T-cell (primary cell): ENCODE results near the gene P3H1. TPM values are rescaled to one million over a fixed set of nuclear protein-coding genes. Genes with fewer than 3 reads are reported as not detected.

ENCODE experiments used
- ATAC-seq, 4 experiments: fragments of 200-7000 bp in 3 of 4; fragments of 150-1000 bp in 1 of 4; cut with Tn5 transposase; replicated peaks in 1 of 4; 1 replicate in 3 of 4; 2 replicates in 1 of 4; pipeline ENCODE4 v1.10.0; 2021; ENCODE audit warnings: moderate library complexity in 3 of 4, mild to moderate bottlenecking in 2 of 4, moderate number of reproducible peaks in 1 of 4
- CTCF ChIA-PET, 2 donors: fragments of 300-600 bp; sonication (Branson Sonifier 250); formaldehyde crosslinking; loops; one replicate each; lab custom pipeline; 2022; ENCODE audit warnings: antibody characterized with exemption in 2 of 2; lab: Charles Lee
- POLR2A ChIA-PET, 2 donors: fragments of 300-600 bp; sonication (Branson Sonifier 250); formaldehyde crosslinking; loops; one replicate each; lab custom pipeline; 2022; ENCODE audit warnings: antibody characterized with exemption in 2 of 2; lab: Charles Lee
- DNase-seq, 35 experiments: peaks; one replicate each; pipeline versions ENCODE4 v3.0.0 to v3.0.0-alpha.2; 2013 to 2023
- H3K27ac ChIP-seq: one replicate; pipeline ENCODE4 v1.5.1; 2013; ENCODE audit warnings: low read length
- H3K27me3 ChIP-seq, 2 experiments: replicated peaks in 1 of 2; 1 replicate in 1 of 2; 2 replicates in 1 of 2; pipeline versions ENCODE4 v1.6.1 to v1.7.0; 2013; ENCODE audit warnings: low read length in 1 of 2, mixed read lengths in 1 of 2; ENCODE audit not compliant: control insufficient read depth in 2 of 2, insufficient read depth in 2 of 2; ENCODE audit errors: extremely low read depth in 1 of 2
- H3K36me3 ChIP-seq, 2 donors: 1 replicate in 1 of 2; 2 replicates in 1 of 2; pipeline versions ENCODE4 v1.6.1 to v1.7.0; 2013; ENCODE audit warnings: low read length in 1 of 2; ENCODE audit not compliant: control insufficient read depth in 2 of 2, insufficient read depth in 1 of 2; ENCODE audit errors: extremely low read depth in 1 of 2
- H3K4me1 ChIP-seq, 2 experiments: 1 replicate in 1 of 2; 2 replicates in 1 of 2; pipeline versions ENCODE4 v1.6.1 to v1.7.0; 2013; ENCODE audit warnings: low read length in 2 of 2, mixed read lengths in 1 of 2; ENCODE audit not compliant: insufficient read depth in 2 of 2, control insufficient read depth in 1 of 2; ENCODE audit errors: extremely low read depth in 1 of 2
- H3K4me3 ChIP-seq, 2 donors: 1 replicate in 1 of 2; 2 replicates in 1 of 2; pipeline versions ENCODE4 v1.5.1 to v1.7.0; 2013; ENCODE audit warnings: mild to moderate bottlenecking in 2 of 2, low read length in 1 of 2, moderate library complexity in 1 of 2; ENCODE audit not compliant: control insufficient read depth in 1 of 2; ENCODE audit errors: extremely low read depth in 1 of 2
- H3K9me3 ChIP-seq: 2 replicates; pipeline ENCODE4 v1.7.0; 2013
- H3K27ac Mint-ChIP-seq, 2 donors: one replicate each; pipeline ENCODE4 v1.8.0; 2020 to 2021; ENCODE audit warnings: mild to moderate bottlenecking in 2 of 2, mixed read lengths in 2 of 2
- H3K27me3 Mint-ChIP-seq, 2 donors: one replicate each; pipeline ENCODE4 v1.8.0; 2021 to 2022; ENCODE audit warnings: mixed read lengths in 2 of 2
- H3K36me3 Mint-ChIP-seq: one replicate; pipeline ENCODE4 v1.8.0; 2021; ENCODE audit warnings: mixed read lengths
- H3K4me1 Mint-ChIP-seq, 3 donors: one replicate each; pipeline ENCODE4 v1.8.0; 2020 to 2022; ENCODE audit warnings: mixed read lengths in 3 of 3, mild to moderate bottlenecking in 1 of 3
- H3K4me3 Mint-ChIP-seq, 3 donors: one replicate each; pipeline ENCODE4 v1.8.0; 2020 to 2022; ENCODE audit warnings: mild to moderate bottlenecking in 3 of 3, mixed read lengths in 3 of 3, moderate library complexity in 3 of 3
- H3K9me3 Mint-ChIP-seq, 3 donors: one replicate each; pipeline ENCODE4 v1.8.0; 2020 to 2022; ENCODE audit warnings: mixed read lengths in 3 of 3
- WGBS: methylation state at CpG from one replicate; pipeline ENCODE4 v1.1.5; 2013; ENCODE audit warnings: missing lambda C conversion rate; ENCODE audit not compliant: insufficient coverage; 5-methylcytosine and 5-hydroxymethylcytosine counted together
- total RNA-seq, 35 experiments: library from RNA in 6 of 35; stranded (reverse) in 6 of 35; fragments of 120-200 nt in 1 of 35; gene quantifications; one replicate each; pipeline versions ENCODE4 v1.2.1 to v1.2.4 and lab custom pipeline; 2013 to 2026

P3H1 gene
- total RNA-seq, 5 donors from 2014 or later (not counting 1 experiment from before 2014, with no cell fraction given), result 23.5 to 62.9 (median 58.3) TPM

GRCh38 chr1:42777852-42778251 is 11.0 kb upstream of the P3H1 start:
- no peak overlapping the region for H3K4me3 ChIP-seq
- H3K27me3 Mint-ChIP-seq, result no peaks in the 10 kb centered on the region
- ChIA-PET CTCF (interaction anchor here (1.0 to 5.2 kb wide), 7 partner anchors 10 to 296 kb away, joined by 3 to 33 read pairs (median 5); no protein-coding TSS in a partner anchor), POLR2A (no interaction called here)
- H3K36me3 Mint-ChIP-seq, result peaks cover 58% of the 10 kb centered on the region
- no peaks in the 10 kb centered on the region for H3K9me3 ChIP-seq
- H3K4me1 Mint-ChIP-seq, result peaks cover 9 to 16% (median 12%) of the 10 kb centered on the region in 3 donors
- H3K27ac Mint-ChIP-seq, result peak overlapping the region in 1 of 2 donors; percentile 55
- H3K36me3 ChIP-seq, result peaks cover 5 to 63% of the 10 kb centered on the region in 2 donors
- H3K9me3 Mint-ChIP-seq, result no peaks in the 10 kb centered on the region
- H3K27me3 ChIP-seq, result no peaks in the 10 kb centered on the region
- no peak overlapping the region for H3K27ac ChIP-seq
- no peaks in the 10 kb centered on the region for H3K4me1 ChIP-seq
- H3K4me3 Mint-ChIP-seq, result no peak overlapping the region
- ATAC-seq, result peak; percentile 37 to 62 (median 39)
- DNase-seq, result peak in 11 of 35 experiments; percentile 7 to 57 (median 17)

- POLR2A ChIA-PET, result no interaction called here
- DNase-seq (no peak), ATAC-seq (no peak)
- Mint-ChIP-seq H3K9me3 (no peaks in the 10 kb centered on the region), H3K4me3 (no peak overlapping the region), H3K36me3 (peaks cover 55% of the 10 kb centered on the region), H3K27me3 (no peaks in the 10 kb centered on the region), H3K27ac (no peak overlapping the region), H3K4me1 (peaks cover 16 to 25% (median 17%) of the 10 kb centered on the region in 3 donors)
- WGBS, result 100% methylated on average over 3 of the region's 6 CpGs
- Histone ChIP-seq H3K9me3 (no peaks in the 10 kb centered on the region), H3K4me1 (peaks cover 0 to 3% of the 10 kb centered on the region in 2 experiments), H3K27me3 (no peaks in the 10 kb centered on the region), H3K27ac (no peak overlapping the region), H3K4me3 (no peak overlapping the region), H3K36me3 (peaks cover 5 to 65% of the 10 kb centered on the region in 2 donors)
- CTCF ChIA-PET, result interaction anchor here in 1 of 2 donors (5.2 kb wide), 1 partner anchor 298 kb away, joined by 33 read pairs; no protein-coding TSS in a partner anchor
Measured at GRCh38 chr1:42776502-42776901, 9.7 kb upstream of the P3H1 start.

- DNase-seq (no peak), ATAC-seq (no peak)
- Histone ChIP-seq H3K27me3 (no peaks in the 10 kb centered on the region), H3K9me3 (no peaks in the 10 kb centered on the region), H3K36me3 (peaks cover 5 to 62% of the 10 kb centered on the region in 2 donors), H3K4me1 (peaks cover 0 to 4% of the 10 kb centered on the region in 2 experiments), H3K4me3 (no peak overlapping the region), H3K27ac (no peak overlapping the region)
- WGBS, result 82% methylated on average over 5 of the region's 5 CpGs
- Mint-ChIP-seq H3K4me1 (peaks cover 22 to 36% (median 24%) of the 10 kb centered on the region in 3 donors), H3K36me3 (peaks cover 52% of the 10 kb centered on the region), H3K27ac (no peak overlapping the region), H3K27me3 (no peaks in the 10 kb centered on the region), H3K9me3 (no peaks in the 10 kb centered on the region), H3K4me3 (no peak overlapping the region)
- CTCF ChIA-PET, result no interaction called here
- POLR2A ChIA-PET, result no interaction called here
Measured at GRCh38 chr1:42774928-42775526, 8.2 kb upstream of the P3H1 start.

- Histone ChIP-seq H3K4me3 (no peak overlapping the region), H3K4me1 (peaks cover 3 to 14% of the 10 kb centered on the region in 2 experiments), H3K27ac (no peak overlapping the region), H3K9me3 (no peaks in the 10 kb centered on the region), H3K36me3 (peaks cover 5 to 50% of the 10 kb centered on the region in 2 donors), H3K27me3 (no peaks in the 10 kb centered on the region)
- H3K27me3 Mint-ChIP-seq, result no peaks in the 10 kb centered on the region
- ChIA-PET POLR2A (interaction anchor here in 1 of 2 donors (0.6 kb wide), 1 partner anchor 19 kb away, joined by 3 read pairs; no protein-coding TSS in a partner anchor), CTCF (no interaction called here)
- WGBS, result no CpG with 5 or more reads among the region's 2 CpGs
- H3K27ac Mint-ChIP-seq, result peak overlapping the region in 1 of 2 donors; percentile 54
- no peak for ATAC-seq
- H3K4me3 Mint-ChIP-seq, result no peak overlapping the region
- no peaks in the 10 kb centered on the region for H3K9me3 Mint-ChIP-seq
- H3K4me1 Mint-ChIP-seq, result peaks cover 38 to 49% (median 39%) of the 10 kb centered on the region in 3 donors
- H3K36me3 Mint-ChIP-seq, result peaks cover 45% of the 10 kb centered on the region
- no peak for DNase-seq
Measured at GRCh38 chr1:42773420-42773819, 6.6 kb upstream of the P3H1 start.

- Mint-ChIP-seq H3K4me1 (peaks cover 41 to 49% (median 46%) of the 10 kb centered on the region in 3 donors), H3K36me3 (peaks cover 19% of the 10 kb centered on the region)
Measured at GRCh38 chr1:42769811-42770210, 3.0 kb upstream of the P3H1 start.

GRCh38 chr1:42768172-42768571 is 1.3 kb upstream of the P3H1 start:
- H3K9me3 ChIP-seq, result no peaks in the 10 kb centered on the region
- Mint-ChIP-seq H3K4me1 (peaks cover 38 to 50% (median 47%) of the 10 kb centered on the region in 3 donors), H3K4me3 (no peak overlapping the region), H3K27me3 (no peaks in the 10 kb centered on the region), H3K27ac (no peak overlapping the region), H3K36me3 (peaks cover 13% of the 10 kb centered on the region), H3K9me3 (no peaks in the 10 kb centered on the region)
- DNase-seq, result no peak
- WGBS, result no CpG with 5 or more reads among the region's 2 CpGs
- peaks cover 22 to 36% of the 10 kb centered on the region in 2 experiments for H3K4me1 ChIP-seq
- no peak for ATAC-seq
- peak overlapping the region; percentile 78 to 86 for H3K4me3 ChIP-seq
- peaks cover 0 to 6% of the 10 kb centered on the region in 2 donors for H3K36me3 ChIP-seq
- CTCF ChIA-PET, result interaction anchor here in 1 of 2 donors (1.0 to 2.3 kb wide), 4 partner anchors 10 to 305 kb away, joined by 3 to 16 read pairs (median 4); partner anchors contain the start of genes ERMAP, SVBP and ZNF691
- H3K27ac ChIP-seq, result no peak overlapping the region
- POLR2A ChIA-PET, result interaction anchor here (0.5 to 1.2 kb wide), 3 partner anchors 43 to 145 kb away, joined by 3 to 4 read pairs (median 3); no protein-coding TSS in a partner anchor
- no peaks in the 10 kb centered on the region for H3K27me3 ChIP-seq

More at GRCh38 chr1:42769811-42770210, 3.0 kb upstream of the P3H1 start:
- Histone ChIP-seq H3K4me3 (no peak overlapping the region), H3K27ac (no peak overlapping the region), H3K9me3 (no peaks in the 10 kb centered on the region), H3K36me3 (peaks cover 0 to 17% of the 10 kb centered on the region in 2 donors), H3K4me1 (peaks cover 21 to 34% of the 10 kb centered on the region in 2 experiments), H3K27me3 (no peaks in the 10 kb centered on the region)
- CTCF ChIA-PET, result interaction anchor here in 1 of 2 donors (1.5 kb wide), 1 partner anchor 76 kb away, joined by 5 read pairs; the partner anchor contains the start of gene ZNF691
- ATAC-seq (no peak), DNase-seq (no peak)
- POLR2A ChIA-PET, result no interaction called here
- H3K9me3 Mint-ChIP-seq, result no peaks in the 10 kb centered on the region
- no peaks in the 10 kb centered on the region for H3K27me3 Mint-ChIP-seq
- WGBS, result 100% methylated on average over 2 of the region's 3 CpGs
- peak overlapping the region in 2 of 3 donors; percentile 26 to 39 for H3K4me3 Mint-ChIP-seq
- no peak overlapping the region for H3K27ac Mint-ChIP-seq
